Stomach smooth muscle (tissue), 2 donors: ENCODE data around the gene IPO5.

Experiments used
- H3K27ac ChIP-seq: one replicate; pipeline ENCODE4 v1.7.0; 2013; ENCODE audit warnings: mild to moderate bottlenecking, low read length, inconsistent platforms
- H3K27me3 ChIP-seq, 2 donors: one replicate each; pipeline ENCODE4 v1.7.0; 2013; ENCODE audit warnings: low read length in 2 of 2; ENCODE audit not compliant: insufficient read depth in 2 of 2, control insufficient read depth in 1 of 2
- H3K36me3 ChIP-seq, 2 donors: one replicate each; pipeline ENCODE4 v1.7.0; 2013; ENCODE audit warnings: low read length in 2 of 2; ENCODE audit not compliant: control insufficient read depth in 2 of 2, insufficient read depth in 2 of 2
- H3K4me1 ChIP-seq: one replicate; pipeline ENCODE4 v1.7.0; 2013; ENCODE audit warnings: low read length; ENCODE audit not compliant: control insufficient read depth, insufficient read depth
- H3K4me3 ChIP-seq, 2 donors: one replicate each; pipeline ENCODE4 v1.7.0; 2013; ENCODE audit warnings: low read length in 2 of 2
- H3K9ac ChIP-seq, 2 donors: one replicate each; pipeline ENCODE4 v1.7.0; 2013; ENCODE audit warnings: low read length in 2 of 2, mild to moderate bottlenecking in 1 of 2
- H3K9me3 ChIP-seq, 2 donors: one replicate each; pipeline ENCODE4 v1.7.0; 2013; ENCODE audit warnings: low read length in 2 of 2; ENCODE audit not compliant: control insufficient read depth in 2 of 2
- donor health status: healthy.
- donor health status: Pancreatic carcinoma.

Gene IPO5

DNA sequence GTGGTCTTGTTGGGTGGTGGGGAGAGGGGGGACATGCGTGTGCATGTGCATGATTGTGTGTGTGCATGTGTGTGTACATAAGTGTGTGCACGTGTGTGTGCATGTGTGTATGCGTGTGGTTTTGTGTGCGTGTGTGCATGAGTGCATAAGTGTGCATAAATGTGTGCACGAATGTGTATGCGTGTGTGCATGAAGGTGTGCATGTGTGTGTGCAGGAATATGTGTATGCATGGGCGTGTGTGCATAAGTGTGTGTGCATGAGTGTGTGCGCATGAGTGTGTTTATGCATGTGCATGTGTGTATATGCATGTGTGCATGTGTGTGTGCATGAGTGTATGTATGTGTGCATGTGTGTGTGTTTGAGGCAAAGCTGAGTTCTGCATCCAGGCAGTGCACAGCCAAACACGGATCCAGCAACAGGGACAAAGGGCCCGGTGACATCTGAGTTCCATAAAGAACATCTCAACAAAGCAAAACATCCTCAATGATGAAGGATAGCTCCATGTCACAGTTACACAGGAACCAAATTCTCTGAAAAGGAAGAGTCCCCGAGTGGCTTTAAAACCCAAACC lies 103.5 kb downstream of the IPO5 start:
- no peak overlapping the region for H3K9ac ChIP-seq
- no peak overlapping the region for H3K27ac ChIP-seq
- H3K4me3 ChIP-seq, result no peak overlapping the region
- no peaks in the 10 kb centered on the region for H3K27me3 ChIP-seq
- no peaks in the 10 kb centered on the region for H3K4me1 ChIP-seq
- peaks cover 0 to 4% of the 10 kb centered on the region in 2 donors for H3K9me3 ChIP-seq
- H3K36me3 ChIP-seq, result no peaks in the 10 kb centered on the region

DNA sequence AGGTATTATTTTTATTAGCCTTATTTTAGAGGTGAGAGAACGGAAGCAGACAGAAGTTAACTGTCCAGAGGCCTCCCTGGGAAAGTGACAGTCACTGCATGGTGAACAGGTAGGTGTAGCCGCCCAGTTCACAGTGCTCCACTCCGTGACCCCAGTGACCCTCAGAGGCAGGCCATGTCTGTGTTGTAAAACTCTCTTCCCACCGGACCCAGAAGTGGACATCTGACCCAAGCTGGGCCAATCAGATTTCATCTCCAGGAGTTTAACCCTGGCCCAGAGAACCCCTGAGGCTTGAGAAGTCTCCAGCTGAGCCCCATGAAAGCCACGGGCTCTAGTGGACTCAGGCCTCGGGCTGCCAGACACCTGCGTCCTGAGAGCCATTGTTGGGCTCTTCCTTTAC lies 105.8 kb downstream of the IPO5 start:
- Histone ChIP-seq H3K9ac (no peak overlapping the region), H3K4me3 (no peak overlapping the region), H3K27ac (no peak overlapping the region), H3K27me3 (no peaks in the 10 kb centered on the region), H3K36me3 (no peaks in the 10 kb centered on the region), H3K9me3 (no peaks in the 10 kb centered on the region), H3K4me1 (no peaks in the 10 kb centered on the region)

DNA sequence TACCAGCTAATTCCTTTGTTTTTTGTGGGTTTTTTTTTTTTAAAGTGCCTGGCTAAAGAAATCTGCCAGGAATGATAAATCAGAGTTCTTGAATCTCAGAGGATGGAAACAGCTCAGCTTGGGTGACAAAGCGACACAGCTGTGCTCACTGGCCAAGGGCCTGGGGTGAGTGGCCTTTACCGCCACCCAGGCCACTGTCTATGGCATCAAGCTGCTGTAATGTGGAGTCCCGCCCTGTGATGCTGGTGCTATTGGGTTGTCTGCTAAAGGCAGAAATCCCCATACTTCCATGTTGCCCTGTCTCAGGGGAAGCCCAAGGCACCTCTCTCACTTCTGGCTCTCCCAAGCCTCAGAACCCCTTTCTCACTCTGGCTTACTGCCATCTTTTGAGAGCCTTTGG lies 106.8 kb downstream of the IPO5 start:
- H3K4me3 ChIP-seq, result no peak overlapping the region
- no peaks in the 10 kb centered on the region for H3K27me3 ChIP-seq
- H3K36me3 ChIP-seq, result no peaks in the 10 kb centered on the region
- no peak overlapping the region for H3K9ac ChIP-seq
- H3K27ac ChIP-seq, result no peak overlapping the region
- no peaks in the 10 kb centered on the region for H3K4me1 ChIP-seq
- no peaks in the 10 kb centered on the region for H3K9me3 ChIP-seq

DNA sequence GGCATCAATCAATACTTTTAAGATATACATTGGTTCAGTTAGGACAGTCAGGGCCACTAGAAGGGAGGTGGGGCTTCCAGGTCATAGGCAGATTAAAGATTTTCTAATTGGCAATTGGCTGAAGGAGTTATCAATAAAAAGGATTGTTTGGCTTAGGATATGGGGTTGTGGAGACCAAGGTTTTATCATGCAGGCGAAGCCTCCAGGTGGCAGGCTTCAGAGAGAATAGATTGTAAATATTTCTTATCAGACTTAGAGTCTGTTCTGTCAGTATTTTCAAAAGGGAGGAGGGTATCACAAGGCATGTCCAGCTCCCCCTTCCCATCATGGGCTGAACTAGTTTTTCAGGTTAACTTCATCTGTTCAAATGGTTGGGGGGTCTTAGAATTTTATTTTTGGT lies 112.0 kb downstream of the IPO5 start:
- H3K4me3 ChIP-seq, result no peak overlapping the region
- H3K36me3 ChIP-seq, result no peaks in the 10 kb centered on the region
- H3K4me1 ChIP-seq, result no peaks in the 10 kb centered on the region
- H3K9me3 ChIP-seq, result no peaks in the 10 kb centered on the region
- H3K27me3 ChIP-seq, result no peaks in the 10 kb centered on the region
- no peak overlapping the region for H3K27ac ChIP-seq
- no peak overlapping the region for H3K9ac ChIP-seq

DNA sequence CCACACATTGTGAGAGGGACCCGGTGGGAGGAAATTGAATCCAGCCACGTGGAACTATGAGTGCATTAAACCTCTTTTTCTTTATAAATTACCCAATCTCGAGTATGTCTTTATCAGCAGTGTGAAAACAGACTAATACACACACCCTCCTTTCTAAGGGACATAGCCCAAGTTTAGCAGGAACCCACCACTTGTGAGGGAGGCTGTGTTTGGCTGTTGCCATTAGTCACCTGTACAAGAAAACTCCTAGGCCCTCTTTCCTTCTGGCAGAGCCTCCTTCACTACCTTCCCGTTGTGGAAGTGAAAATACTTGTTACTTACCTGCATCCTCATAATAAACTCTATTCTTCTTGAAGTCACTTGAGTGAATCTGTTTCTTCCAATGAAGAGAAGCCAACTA lies 113.2 kb downstream of the IPO5 start:
- Histone ChIP-seq H3K4me3 (no peak overlapping the region), H3K9ac (no peak overlapping the region), H3K9me3 (no peaks in the 10 kb centered on the region), H3K36me3 (no peaks in the 10 kb centered on the region), H3K27me3 (no peaks in the 10 kb centered on the region), H3K27ac (no peak overlapping the region), H3K4me1 (no peaks in the 10 kb centered on the region)

DNA sequence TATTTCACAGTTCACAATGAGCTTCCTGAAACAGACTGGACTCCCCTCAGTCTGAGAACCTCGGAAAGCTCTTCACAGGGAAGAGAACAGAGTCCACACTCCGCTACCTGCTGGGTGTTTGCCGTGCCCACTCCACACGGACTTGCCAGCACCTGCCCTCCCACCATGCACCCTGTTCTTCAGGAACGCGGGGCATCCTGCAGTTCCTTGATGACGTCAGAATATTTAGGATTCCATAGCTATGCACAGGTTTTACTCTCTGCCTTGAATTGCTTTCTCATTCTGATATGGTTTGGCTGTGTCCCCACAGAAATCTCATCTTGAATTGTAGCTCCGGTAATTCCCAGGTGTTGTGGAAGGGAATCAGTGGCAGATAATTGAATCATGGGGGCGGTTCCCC lies 115.0 kb downstream of the IPO5 start:
- no peak overlapping the region for H3K27ac ChIP-seq
- H3K36me3 ChIP-seq, result no peaks in the 10 kb centered on the region
- H3K4me1 ChIP-seq, result no peaks in the 10 kb centered on the region
- no peaks in the 10 kb centered on the region for H3K9me3 ChIP-seq
- H3K9ac ChIP-seq, result no peak overlapping the region
- no peak overlapping the region for H3K4me3 ChIP-seq
- no peaks in the 10 kb centered on the region for H3K27me3 ChIP-seq

DNA sequence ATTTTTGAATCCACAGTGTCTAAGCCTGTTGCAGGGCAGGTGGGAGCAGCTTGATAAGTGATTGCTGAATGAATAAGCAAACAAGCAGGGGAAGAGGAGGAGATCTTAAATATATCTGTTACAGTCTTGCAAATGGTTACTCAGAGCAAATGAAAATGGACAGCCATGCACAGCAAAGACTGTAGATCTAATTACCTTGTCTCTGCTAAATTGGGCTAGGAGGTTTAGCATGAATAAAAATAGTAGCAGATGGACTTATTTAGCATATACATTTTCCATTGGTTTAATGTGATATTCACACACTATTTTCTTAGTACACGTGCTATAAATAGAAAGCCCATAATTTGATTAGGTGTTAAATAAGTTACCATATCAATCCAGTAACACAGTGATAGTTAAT lies 116.5 kb downstream of the IPO5 start:
- no peaks in the 10 kb centered on the region for H3K36me3 ChIP-seq
- no peak overlapping the region for H3K27ac ChIP-seq
- H3K9ac ChIP-seq, result no peak overlapping the region
- no peaks in the 10 kb centered on the region for H3K9me3 ChIP-seq
- H3K4me3 ChIP-seq, result no peak overlapping the region
- no peaks in the 10 kb centered on the region for H3K27me3 ChIP-seq
- H3K4me1 ChIP-seq, result no peaks in the 10 kb centered on the region

DNA sequence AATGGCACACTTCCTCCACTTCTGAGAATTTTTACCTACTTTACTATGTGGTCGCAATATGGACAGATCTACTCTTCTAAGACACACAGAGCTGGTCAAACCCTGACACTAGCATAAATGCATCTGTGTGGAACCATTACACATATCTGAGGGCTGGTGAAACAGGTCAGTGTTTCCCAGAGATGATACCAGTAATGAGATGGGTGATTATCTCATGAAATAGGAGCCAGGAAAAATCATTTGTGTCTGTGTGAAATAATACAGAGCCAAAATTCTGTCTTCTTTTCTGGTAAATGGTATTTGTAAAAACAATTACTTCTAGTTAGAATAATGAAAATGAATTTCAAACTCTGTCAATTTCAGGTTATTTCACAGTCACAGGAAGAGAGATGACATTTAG lies 117.8 kb downstream of the IPO5 start:
- Histone ChIP-seq H3K4me1 (no peaks in the 10 kb centered on the region), H3K27me3 (no peaks in the 10 kb centered on the region), H3K27ac (no peak overlapping the region), H3K9ac (no peak overlapping the region), H3K36me3 (no peaks in the 10 kb centered on the region), H3K9me3 (no peaks in the 10 kb centered on the region), H3K4me3 (no peak overlapping the region)

DNA sequence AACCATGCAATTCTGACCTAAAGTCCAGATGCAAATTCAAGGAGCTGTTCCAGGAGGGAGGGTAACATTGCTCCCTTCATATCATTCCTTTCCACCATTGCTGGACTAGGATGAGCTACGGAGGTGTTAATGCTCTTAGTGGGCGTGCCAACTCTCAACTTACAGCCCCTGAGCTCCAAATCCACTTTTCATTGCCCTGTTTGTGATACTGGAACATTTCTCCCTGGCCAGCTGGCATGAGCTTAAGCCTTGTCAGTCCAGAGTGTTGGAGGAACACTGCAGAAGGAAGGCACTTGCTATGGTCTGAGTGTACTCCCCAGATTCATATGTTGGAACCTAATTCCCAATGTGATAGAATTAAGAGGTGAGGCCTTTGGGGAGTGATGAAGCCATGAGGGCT lies 119.0 kb downstream of the IPO5 start:
- Histone ChIP-seq H3K27me3 (no peaks in the 10 kb centered on the region), H3K4me3 (no peak overlapping the region), H3K9me3 (no peaks in the 10 kb centered on the region), H3K36me3 (no peaks in the 10 kb centered on the region), H3K9ac (no peak overlapping the region), H3K27ac (no peak overlapping the region), H3K4me1 (no peaks in the 10 kb centered on the region)
